B cell (primary cell): Measurements from ENCODE around the gene DNTT. TPM values are rescaled to one million over a fixed set of nuclear protein-coding genes. Genes with fewer than 3 reads are reported as not detected.

Source experiments
- ATAC-seq: fragments of 200-7000 bp; cut with Tn5 transposase; one replicate; pipeline ENCODE4 v1.10.0; 2021; ENCODE audit warnings: low read depth, mild to moderate bottlenecking, moderate number of reproducible peaks, moderate library complexity
- CTCF ChIA-PET: fragments of 350-600 bp; sonication (Branson Sonifier 250); formaldehyde crosslinking; loops from one replicate; lab custom pipeline; 2021; ENCODE audit warnings: antibody characterized with exemption, inconsistent platforms; lab: Charles Lee
- POLR2A ChIA-PET: fragments of 350-600 bp; sonication (Branson Sonifier 250); formaldehyde crosslinking; loops from one replicate; lab custom pipeline; 2021; ENCODE audit warnings: antibody characterized with exemption; lab: Charles Lee
- DNase-seq: peaks from one replicate; pipeline ENCODE4 v3.0.0; 2013
- H2AFZ ChIP-seq: 2 replicates; pipeline ENCODE4 v1.6.1; 2012; ENCODE audit warnings: mild to moderate bottlenecking, low read depth, low read length; ENCODE audit not compliant: insufficient read depth, poor library complexity, severe bottlenecking
- H3K27ac ChIP-seq, 2 donors: 1 replicate in 1 of 2; 2 replicates in 1 of 2; pipeline ENCODE4 v1.5.1; 2012 to 2013; ENCODE audit warnings: low read length in 2 of 2, mild to moderate bottlenecking in 2 of 2, moderate library complexity in 1 of 2
- H3K27me3 ChIP-seq, 4 experiments: fragments of 200-600 bp in 1 of 4; sonication (generic) in 1 of 4; replicated peaks in 1 of 4; 1 replicate in 2 of 4; 2 replicates in 2 of 4; pipeline versions ENCODE4 v1.6.1 to v1.7.0; 2013 to 2016; ENCODE audit warnings: low read length in 3 of 4, mild to moderate bottlenecking in 2 of 4, mixed read lengths in 1 of 4, moderate library complexity in 1 of 4; ENCODE audit not compliant: insufficient read depth in 4 of 4, control insufficient read depth in 3 of 4; ENCODE audit errors: control extremely low read depth in 1 of 4
- H3K36me3 ChIP-seq, 2 experiments: replicated peaks in 1 of 2; 1 replicate in 1 of 2; 2 replicates in 1 of 2; pipeline versions ENCODE4 v1.6.1 to v1.7.1; 2013; ENCODE audit warnings: low read length in 1 of 2; ENCODE audit not compliant: insufficient read depth in 2 of 2, control insufficient read depth in 1 of 2; ENCODE audit errors: control extremely low read depth in 1 of 2, extremely low read depth in 1 of 2
- H3K4me1 ChIP-seq, 2 donors: fragments of 200-600 bp in 1 of 2; sonication (generic) in 1 of 2; 1 replicate in 1 of 2; 2 replicates in 1 of 2; pipeline versions ENCODE4 v1.5.1 to v1.6.1; 2013 to 2017; ENCODE audit warnings: low read length in 2 of 2; ENCODE audit not compliant: control insufficient read depth in 2 of 2, insufficient read depth in 2 of 2
- H3K4me2 ChIP-seq: replicated peaks from 2 replicates; pipeline ENCODE3; 2012; ENCODE audit warnings: mild to moderate bottlenecking, low read depth, low read length; ENCODE audit not compliant: poor library complexity, severe bottlenecking
- H3K4me3 ChIP-seq, 5 experiments: fragments of 200-600 bp in 1 of 5; sonication (generic) in 1 of 5; 1 replicate in 3 of 5; 2 replicates in 2 of 5; pipeline versions ENCODE4 v1.5.1 to v1.7.0; 2011 to 2016; ENCODE audit warnings: low read length in 4 of 5, mild to moderate bottlenecking in 4 of 5, low read depth in 2 of 5, control low read depth in 1 of 5, moderate library complexity in 1 of 5; ENCODE audit not compliant: insufficient read depth in 1 of 5; ENCODE audit errors: control extremely low read depth in 1 of 5, extremely low read depth in 1 of 5
- H3K79me2 ChIP-seq: fragments of 200-600 bp; sonication (generic); one replicate; pipeline ENCODE4 v1.6.0; 2016; ENCODE audit warnings: low read length; ENCODE audit not compliant: control insufficient read depth, insufficient read depth
- H3K9ac ChIP-seq: fragments of 200-600 bp; sonication (generic); 2 replicates; pipeline ENCODE4 v1.6.1; 2017; ENCODE audit warnings: mild to moderate bottlenecking, low read length, moderate library complexity
- H3K9me3 ChIP-seq, 3 donors: one replicate each; pipeline versions ENCODE4 v1.6.1 to v1.7.1; 2013; ENCODE audit warnings: low read length in 2 of 3; ENCODE audit not compliant: control insufficient read depth in 2 of 3, insufficient read depth in 1 of 3; ENCODE audit errors: control extremely low read depth in 1 of 3
- H4K20me1 ChIP-seq: 2 replicates; pipeline ENCODE4 v1.6.0; 2012; ENCODE audit warnings: mild to moderate bottlenecking, low read length; ENCODE audit not compliant: insufficient read depth, control insufficient read depth, poor library complexity, severe bottlenecking
- H3K27ac Mint-ChIP-seq: one replicate; pipeline ENCODE4 v1.8.0; 2021; ENCODE audit warnings: mixed read lengths
- H3K27me3 Mint-ChIP-seq: one replicate; pipeline ENCODE4 v1.8.0; 2021; ENCODE audit warnings: mixed read lengths
- H3K4me1 Mint-ChIP-seq: one replicate; pipeline ENCODE4 v1.8.0; 2021; ENCODE audit warnings: mixed read lengths
- H3K4me3 Mint-ChIP-seq: one replicate; pipeline ENCODE4 v1.8.0; 2021; ENCODE audit warnings: mixed read lengths
- H3K9me3 Mint-ChIP-seq: one replicate; pipeline ENCODE4 v1.8.0; 2022; ENCODE audit warnings: mixed read lengths; ENCODE audit not compliant: insufficient read depth
- CTCF ChIP-seq: fragments of 200-600 bp; IDR thresholded peaks from one replicate; pipeline ENCODE4 v1.8.0; 2022; ENCODE audit warnings: antibody characterized with exemption, mild to moderate bottlenecking
- EZH2 ChIP-seq: IDR thresholded peaks from 2 replicates; pipeline ENCODE4 v1.6.1; 2012; ENCODE audit warnings: borderline replicate concordance, low read depth, mild to moderate bottlenecking, moderate library complexity, low read length; ENCODE audit not compliant: insufficient read depth, poor library complexity, severe bottlenecking
- WGBS: methylation state at CpG from one replicate; pipeline ENCODE4 v1.1.5; 2013; ENCODE audit warnings: missing lambda C conversion rate; ENCODE audit not compliant: insufficient coverage; 5-methylcytosine and 5-hydroxymethylcytosine counted together
- intact Hi-C: fragments of 100-400 bp; cut with micrococcal nuclease; formaldehyde crosslinking; loops from one replicate; pipeline ENCODE4 v1.10.0; 2022
- polyA plus RNA-seq: library from polyadenylated mRNA; depleted of rRNA; stranded (reverse); fragments of >200 nt; gene quantifications from 2 replicates; pipeline ENCODE4 v1.2.3, GENCODE V29; 2012
- total RNA-seq, 2 donors: library from RNA; stranded (reverse); fragments of 120-200 nt in 1 of 2; gene quantifications; 1 replicate in 1 of 2; 2 replicates in 1 of 2; pipeline versions ENCODE4 v1.2.3 to v1.2.4, GENCODE V29; 2013 to 2022

DNTT gene
- total and polyA plus RNA-seq, 2 donors (not counting 1 experiment from before 2014, with no cell fraction given): not detected

- no peak overlapping the region for H3K4me2 ChIP-seq
- H3K27ac ChIP-seq: no peak overlapping the region
- TF ChIP-seq EZH2: no peak
- no peak for TF ChIP-seq CTCF
- no CpG with 5 or more reads among the region's 3 CpGs for WGBS
- no peak overlapping the region for H3K27ac Mint-ChIP-seq
- H3K27me3 ChIP-seq: peaks cover 0 to 5% (median 2%) of the 10 kb centered on the region in 4 experiments
- no peaks in the 10 kb centered on the region for H4K20me1 ChIP-seq
- peaks cover 14% of the 10 kb centered on the region for H3K27me3 Mint-ChIP-seq
- no peak overlapping the region for H3K4me3 Mint-ChIP-seq
- DNase-seq (no peak), ATAC-seq (no peak)
- H3K4me1 Mint-ChIP-seq: peaks cover 10% of the 10 kb centered on the region
- no peaks in the 10 kb centered on the region for H3K36me3 ChIP-seq
- no peak overlapping the region for H2AFZ ChIP-seq
- ChIA-PET CTCF (interaction anchor here (1.1 kb wide), 1 partner anchor 9 kb away, joined by 4 read pairs; no protein-coding TSS in a partner anchor), POLR2A (no interaction called here)
- no peaks in the 10 kb centered on the region for H3K79me2 ChIP-seq
- no peak overlapping the region for H3K9ac ChIP-seq
- H3K9me3 ChIP-seq: no peaks in the 10 kb centered on the region
- H3K4me1 ChIP-seq: peaks cover 9 to 11% of the 10 kb centered on the region in 2 donors
- H3K9me3 Mint-ChIP-seq: no peaks in the 10 kb centered on the region
- intact Hi-C loops: no loop called here
- H3K4me3 ChIP-seq: no peak overlapping the region
These were observed 7.0 kb downstream of the DNTT start for GRCh38 chr10:96311180-96311715.

GRCh38 chr10:96313344-96313743 is 9.1 kb downstream of the DNTT start:
- intact Hi-C loops: no loop called here
- no peaks in the 10 kb centered on the region for H3K4me1 Mint-ChIP-seq
- no peaks in the 10 kb centered on the region for H3K79me2 ChIP-seq
- H3K36me3 ChIP-seq: no peaks in the 10 kb centered on the region
- ChIA-PET CTCF (interaction anchor here (1.0 to 1.3 kb wide), 3 partner anchors 11 to 84 kb away, joined by 3 to 5 read pairs (median 4); no protein-coding TSS in a partner anchor), POLR2A (no interaction called here)
- H3K27ac Mint-ChIP-seq: no peak overlapping the region
- DNase-seq: no peak
- no peaks in the 10 kb centered on the region for H3K27me3 ChIP-seq
- ATAC-seq: no peak
- 17% methylated on average over 1 of the region's 2 CpGs for WGBS
- no peaks in the 10 kb centered on the region for H3K9me3 ChIP-seq
- no peaks in the 10 kb centered on the region for H3K9me3 Mint-ChIP-seq
- H3K4me3 Mint-ChIP-seq: no peak overlapping the region
- H3K4me2 ChIP-seq: no peak overlapping the region
- H3K27me3 Mint-ChIP-seq: peaks cover 14% of the 10 kb centered on the region
- no peaks in the 10 kb centered on the region for H3K4me1 ChIP-seq
- TF ChIP-seq EZH2 (no peak), CTCF (no peak)
- H2AFZ ChIP-seq: no peak overlapping the region
- no peaks in the 10 kb centered on the region for H4K20me1 ChIP-seq
- no peak overlapping the region for H3K9ac ChIP-seq
- H3K27ac ChIP-seq: no peak overlapping the region
- H3K4me3 ChIP-seq: no peak overlapping the region
